T-helper 9 cell (primary cell): ENCODE measurements around the gene CDC14B.

Source experiments
- DNase-seq: peaks from one replicate; pipeline ENCODE4 v3.0.0-alpha.2; 2020

CDC14B gene

DNA sequence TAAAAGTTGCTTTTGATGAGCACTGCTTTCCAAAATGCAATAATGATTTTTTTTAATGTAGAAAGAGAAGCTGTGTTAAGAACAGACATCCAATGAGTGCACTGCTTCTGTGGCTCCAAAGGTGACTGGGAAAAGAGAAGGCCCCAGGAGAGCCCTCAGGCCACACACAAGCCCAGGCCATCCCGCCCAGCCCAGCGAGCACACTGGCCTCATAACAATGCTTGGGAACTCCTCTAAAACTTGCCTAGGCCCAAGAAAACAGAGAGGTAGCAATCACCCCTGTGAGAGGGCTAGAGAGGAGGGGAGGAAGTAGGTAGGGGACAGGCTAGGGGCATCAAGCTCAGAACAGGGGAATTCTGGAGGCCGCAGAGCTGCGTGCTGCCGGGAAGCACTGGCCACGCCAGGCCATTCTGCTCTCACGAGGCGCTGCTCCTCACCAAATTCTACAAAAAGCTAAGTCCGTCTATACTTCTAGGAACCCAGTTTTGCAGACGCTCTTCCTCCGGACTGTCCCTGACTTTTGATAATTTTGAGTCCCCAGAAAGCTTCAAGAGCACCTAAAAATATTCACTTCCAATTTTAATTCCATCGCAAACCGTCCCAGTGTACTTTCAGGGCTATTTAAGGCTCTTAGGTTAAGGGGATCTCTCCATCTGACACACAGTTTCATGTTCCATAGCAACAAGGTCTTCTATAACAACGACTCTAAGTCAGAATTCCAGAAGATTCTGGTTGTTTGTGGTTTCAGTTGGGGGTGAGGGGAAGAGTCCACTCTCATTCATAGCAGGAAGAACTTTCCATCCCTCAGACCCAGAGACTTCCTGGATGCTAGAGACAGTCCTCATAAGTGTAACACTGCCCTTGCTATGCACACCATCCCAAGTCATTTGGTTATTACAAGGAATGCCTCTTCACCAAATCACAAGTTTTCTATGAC, 118.7 kb downstream of the CDC14B start:
- DNase-seq = no peak

GRCh38 chr9:96499257-96499656, 120.4 kb downstream of the CDC14B start:
- no peak for DNase-seq

DNA sequence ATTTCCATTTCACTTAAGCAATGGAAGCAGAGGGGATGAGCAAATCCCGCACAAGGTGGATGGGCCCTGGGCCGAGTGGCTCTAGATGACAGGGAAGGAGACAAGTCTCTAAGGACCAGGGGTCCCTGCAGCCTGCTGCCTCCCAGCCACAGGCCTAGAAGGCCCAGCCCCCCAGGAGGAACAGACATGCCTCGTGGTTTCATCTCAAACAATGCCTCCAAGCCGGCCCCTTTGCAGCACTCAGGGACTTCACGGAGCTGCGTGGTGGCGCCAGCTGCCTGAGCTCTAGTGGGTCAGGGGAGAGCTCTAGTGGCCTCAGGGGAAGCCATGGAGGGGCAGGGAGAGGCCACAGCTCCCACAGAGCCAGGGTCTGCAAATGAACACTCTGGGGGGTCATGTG, 120.8 kb downstream of the CDC14B start:
- no peak for DNase-seq

GRCh38 chr9:96497117-96497399, 122.6 kb downstream of the CDC14B start:
- no peak for DNase-seq

- no peak for DNase-seq
Measured at GRCh38 chr9:96496368-96497116, 123.1 kb downstream of the CDC14B start.

DNA sequence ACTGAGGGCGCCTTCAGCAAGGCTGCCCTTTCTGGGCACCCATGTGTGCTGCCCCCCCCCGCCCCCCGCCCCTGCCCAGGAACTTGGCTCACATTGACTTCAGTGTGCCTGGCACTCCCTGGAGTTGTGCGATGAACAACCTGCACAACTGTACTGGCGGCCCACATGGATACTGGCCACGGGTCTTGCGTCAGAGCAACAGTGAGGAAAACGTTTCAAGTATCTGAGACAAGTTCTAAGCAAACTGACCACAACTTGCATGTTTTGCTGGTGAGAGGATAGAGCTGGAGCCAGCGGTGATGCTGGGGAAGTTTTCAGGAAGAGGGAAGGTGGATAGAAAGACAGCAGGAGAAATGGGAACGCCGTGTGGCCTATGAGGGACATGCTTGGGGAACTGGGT, 124.3 kb downstream of the CDC14B start:
- no peak for DNase-seq

GRCh38 chr9:96494215-96494800, 125.3 kb downstream of the CDC14B start:
- DNase-seq = no peak

DNA sequence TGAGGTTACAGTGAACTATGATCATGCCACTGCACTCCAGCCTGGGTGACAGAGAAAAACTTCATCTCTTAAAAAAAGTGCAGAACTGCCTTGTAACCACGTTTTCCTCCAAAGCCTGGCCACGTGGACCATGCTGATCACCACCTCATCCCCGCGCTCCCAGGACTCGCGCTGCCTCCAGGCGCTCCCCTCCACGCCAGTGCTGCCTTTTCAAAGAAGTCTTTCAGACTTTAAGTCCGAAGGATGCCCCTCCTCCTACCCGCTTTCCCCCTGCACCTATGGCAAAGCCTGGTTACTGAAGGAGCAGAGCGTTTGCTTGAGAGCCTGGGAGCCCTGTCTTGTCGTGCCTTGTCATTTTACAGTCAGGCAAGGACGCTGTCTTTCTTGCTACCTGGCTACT, 125.9 kb downstream of the CDC14B start:
- DNase-seq = no peak

DNA sequence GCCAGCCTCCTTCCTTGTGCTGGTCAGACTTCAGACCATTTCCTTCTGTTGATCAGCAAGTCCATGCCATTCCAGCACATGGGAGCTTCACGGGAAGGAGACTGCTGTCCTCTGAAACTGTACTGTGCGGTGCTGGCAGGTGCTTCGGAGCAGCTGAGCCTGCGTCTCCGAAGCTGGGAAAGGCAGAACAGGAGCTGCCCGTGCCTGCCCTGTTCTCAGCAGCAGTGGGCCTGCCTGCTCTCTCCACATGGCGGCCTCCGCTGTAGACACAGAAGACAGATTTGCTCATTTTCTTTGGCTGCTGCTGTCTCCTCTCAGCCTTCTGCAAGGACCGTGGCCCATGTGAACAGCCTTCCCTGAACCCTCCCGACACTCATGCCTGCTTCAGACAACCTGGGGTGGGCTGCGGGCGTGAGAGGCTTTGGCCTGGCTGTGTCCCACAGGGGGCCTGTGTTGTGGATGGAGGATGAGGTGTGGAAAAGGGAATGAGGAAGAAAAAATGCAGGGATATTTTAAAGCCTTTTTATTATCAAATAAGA, 126.6 kb downstream of the CDC14B start:
- DNase-seq = no peak

- DNase-seq = no peak
Measured at GRCh38 chr9:96491880-96492525, 127.6 kb downstream of the CDC14B start.

- no peak for DNase-seq
Measured at GRCh38 chr9:96491079-96491879, 128.4 kb downstream of the CDC14B start.

GRCh38 chr9:96490534-96491078, 129.0 kb downstream of the CDC14B start:
- no peak for DNase-seq

- no peak for DNase-seq
Measured at GRCh38 chr9:96489482-96489979, 130.1 kb downstream of the CDC14B start.

- no peak for DNase-seq
Measured at GRCh38 chr9:96487949-96488348, 131.7 kb downstream of the CDC14B start.

GRCh38 chr9:96487029-96487396, 132.6 kb downstream of the CDC14B start:
- no peak for DNase-seq

DNA sequence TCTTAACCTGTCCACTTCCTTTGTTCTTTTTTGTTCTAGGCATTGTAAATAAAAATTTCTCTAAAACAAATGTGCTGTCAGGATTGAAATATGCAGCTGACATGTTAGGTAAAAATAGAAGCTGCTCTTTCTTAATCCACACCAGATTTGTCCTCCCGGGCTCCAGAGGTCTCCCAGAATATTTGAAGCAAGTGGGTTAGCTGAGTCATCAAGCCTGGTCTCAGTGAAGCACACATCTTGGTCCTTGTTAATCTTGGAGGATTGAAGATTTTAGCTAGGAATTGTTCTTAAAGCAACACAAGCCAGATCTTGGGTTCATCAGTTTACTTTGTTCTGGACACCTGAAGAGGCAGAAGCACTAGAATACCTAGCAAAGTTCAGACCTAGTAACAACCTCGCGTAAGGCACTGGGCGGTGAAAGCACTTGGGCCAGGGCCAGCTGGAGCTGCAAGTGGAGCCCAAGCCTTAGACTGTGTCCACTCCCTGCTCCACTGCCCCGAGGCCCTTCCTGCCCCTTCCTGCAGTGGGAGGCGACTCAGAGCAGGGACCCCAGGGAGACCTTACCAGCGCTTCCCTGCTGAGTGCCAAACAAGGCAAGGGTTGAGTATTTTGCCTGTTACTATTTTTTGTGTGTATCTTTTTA, 133.1 kb downstream of the CDC14B start:
- no peak for DNase-seq

DNA sequence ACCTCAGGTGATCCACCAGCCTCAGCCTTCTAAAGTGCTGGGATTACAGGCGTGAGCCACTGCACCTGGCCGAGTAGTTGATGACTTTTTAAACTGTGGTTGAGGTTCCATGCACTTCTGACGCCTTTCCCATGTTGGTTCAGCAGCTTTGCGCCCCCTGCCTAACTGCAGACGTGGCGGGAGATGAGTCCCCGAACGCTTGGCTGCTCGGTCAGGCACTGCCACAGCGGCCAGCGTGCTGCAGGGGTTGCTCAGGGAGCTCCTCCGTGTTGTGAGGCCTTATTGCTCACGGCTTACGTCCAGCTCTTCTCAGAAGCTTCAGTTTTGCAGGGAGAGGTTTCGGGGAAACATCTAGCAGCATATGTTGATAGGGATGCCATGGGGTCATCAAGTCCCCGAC, 134.4 kb downstream of the CDC14B start:
- no peak for DNase-seq

GRCh38 chr9:96484521-96484931, 135.1 kb downstream of the CDC14B start:
- DNase-seq = no peak

DNA sequence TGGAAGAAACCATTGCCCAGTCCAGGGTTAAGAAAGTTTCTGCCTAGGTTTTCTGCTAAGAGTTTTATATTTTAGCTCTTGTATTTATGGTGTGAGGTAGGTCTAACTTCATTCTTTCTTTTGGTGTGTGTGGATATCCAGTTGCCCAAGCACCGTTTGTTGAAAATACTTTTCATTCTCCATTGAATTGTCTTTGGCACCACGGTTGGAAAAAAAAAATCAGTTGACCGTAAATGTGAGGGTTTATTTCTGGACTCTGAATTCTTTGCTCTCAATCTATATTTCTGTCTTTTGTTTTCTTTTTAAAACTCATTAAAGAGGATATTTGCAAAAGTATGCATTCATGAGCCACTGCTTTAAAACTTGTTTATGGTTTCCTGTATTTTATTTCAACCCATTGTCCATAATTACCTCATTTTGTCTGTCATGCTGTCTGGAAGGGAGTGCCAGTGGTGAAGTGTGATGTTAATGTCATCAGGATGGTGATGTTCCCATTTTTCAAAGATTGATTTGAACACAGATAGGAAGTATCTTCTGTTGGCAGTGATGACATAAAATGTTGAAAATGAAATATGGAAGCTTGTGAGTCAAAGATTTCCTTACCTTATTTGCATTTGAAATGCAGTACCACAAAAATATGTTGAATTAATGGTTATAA, 135.8 kb downstream of the CDC14B start:
- no peak for DNase-seq

DNA sequence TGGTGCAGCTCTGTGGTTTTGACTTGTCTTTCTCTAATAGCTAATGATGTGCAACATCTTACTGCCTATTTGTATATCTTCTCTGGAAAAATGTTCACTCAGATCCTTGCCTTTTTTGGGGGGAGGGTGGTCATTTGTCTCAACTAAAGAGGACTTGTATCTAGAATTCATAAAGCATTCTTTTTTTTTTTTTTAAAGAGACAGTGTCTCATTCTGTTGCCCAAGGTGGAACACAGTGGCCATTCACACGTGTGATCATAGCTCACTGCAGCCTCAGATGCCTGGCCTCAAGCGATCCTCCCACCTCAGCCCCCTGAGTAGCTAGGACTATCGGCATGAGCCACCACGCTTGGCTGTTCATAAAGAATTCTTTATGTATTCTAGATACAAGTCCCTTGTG, 136.4 kb downstream of the CDC14B start:
- DNase-seq = no peak

DNA sequence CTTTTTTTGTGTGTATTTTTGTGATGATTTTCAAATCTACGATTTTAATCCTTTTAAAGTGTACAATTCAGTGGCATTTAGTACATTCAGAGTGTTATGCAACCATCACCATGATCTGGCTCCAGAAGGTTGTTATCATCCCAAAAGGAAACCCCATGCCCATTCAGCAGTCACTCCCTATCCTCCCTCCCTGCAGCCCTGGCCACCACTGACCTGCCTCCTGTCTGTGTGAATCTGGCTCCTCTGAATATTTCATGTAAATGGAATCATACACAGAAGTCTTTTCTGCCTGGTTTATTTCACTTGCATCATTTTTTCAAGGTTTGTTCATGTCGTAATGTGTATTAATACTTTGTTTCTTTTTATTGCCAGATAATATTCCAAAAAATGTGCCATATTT, 137.2 kb downstream of the CDC14B start:
- no peak for DNase-seq
